Measurements from ENCODE around the gene RFTN1. TPM values are rescaled to one million over a fixed set of nuclear protein-coding genes. Genes with fewer than 3 reads are reported as not detected.

The RFTN1 gene
- total and polyA plus RNA-seq, 10 of the 15 experiments (the other 5 are each of a cell fraction or from before 2014, with no cell fraction given), result 20.6 to 213 (median 147) TPM

GRCh38 chr3:16478516-16478915, 35.0 kb downstream of the RFTN1 start:
- H3K36me3 ChIP-seq (ENCODE audit: control insufficient read depth in 2 of 2, insufficient read depth in 2 of 2, low read length in 1 of 2), result peaks cover 25 to 31% of the 10 kb centered on the region in 2 experiments
- TF ChIP-seq JUND (IDR thresholded peaks at IDR 0.05; ENCODE audit: low read depth, low read length) (no peak), E2F8 (IDR thresholded peaks at IDR 0.05; ENCODE audit: low read depth, partially characterized antibody) (no peak), EED (IDR thresholded peaks at IDR 0.05; ENCODE audit: low read depth) (no peak), PKNOX1 (IDR thresholded peaks at IDR 0.05) (no peak), CTCF (IDR thresholded peaks at IDR 0.05 in 2 of 3, conservative IDR thresholded peaks at IDR 0.05 in 1 of 3; ENCODE audit: control insufficient read depth in 2 of 3, extremely low read depth in 1 of 3, insufficient read depth in 1 of 3, low read depth in 3 of 3, low read length in 3 of 3) (no peak), CEBPZ (IDR thresholded peaks at IDR 0.05; ENCODE audit: low read depth, low read length) (no peak), YY1 (IDR thresholded peaks at IDR 0.05; ENCODE audit: low read depth, low read length) (no peak), HSF1 (IDR thresholded peaks at IDR 0.05; ENCODE audit: low read depth, low read length) (no peak), HDAC6 (IDR thresholded peaks at IDR 0.05; ENCODE audit: unreplicated experiment) (no peak), MLLT1 (IDR thresholded peaks at IDR 0.05) (no peak)

More at GRCh38 chr3:16478516-16478915, 35.0 kb downstream of the RFTN1 start:
- Histone ChIP-seq H2AFZ (ENCODE audit: control insufficient read depth, low read depth, low read length) (no peak overlapping the region), H3K9ac (ENCODE audit: control insufficient read depth, insufficient read depth, low read length) (no peak overlapping the region), H3K27me3 (replicated peaks in 1 of 2; ENCODE audit: control insufficient read depth in 2 of 2, insufficient read depth in 2 of 2, low read length in 1 of 2) (no peaks in the 10 kb centered on the region), H3K9me3 (replicated peaks; ENCODE audit: control insufficient read depth, insufficient read depth, low read length) (no peaks in the 10 kb centered on the region), H3K4me2 (ENCODE audit: control insufficient read depth, insufficient read depth) (no peak overlapping the region), H3K79me2 (ENCODE audit: control insufficient read depth, insufficient read depth, low read length) (peaks cover 70% of the 10 kb centered on the region), H3K4me1 (ENCODE audit: control insufficient read depth, insufficient read depth, low read length) (peaks cover 29% of the 10 kb centered on the region), H3K27ac (ENCODE audit: control insufficient read depth, insufficient read depth) (no peak overlapping the region), H4K20me1 (ENCODE audit: control insufficient read depth, insufficient read depth) (no peaks in the 10 kb centered on the region), H3K4me3 (no peak overlapping the region)
- in situ Hi-C loops (cut with MboI), result no loop called here
- intact Hi-C loops (cut with micrococcal nuclease; ENCODE audit: unreplicated experiment), result no loop called here
- ChIA-PET POLR2A (interaction anchor here (1.5 to 2.5 kb wide), 3 partner anchors 9 to 37 kb away, joined by 3 to 9 read pairs (median 4); no protein-coding TSS in a partner anchor), SMC1A (ENCODE audit: uncharacterized antibody, unreplicated experiment) (interaction anchor here (0.8 to 11.7 kb wide), 3 partner anchors 11 to 141 kb away, joined by 3 to 295 read pairs (median 12); partner anchors contain the start of gene RFTN1), RAD21 (ENCODE audit: unreplicated experiment) (interaction anchor here (1.1 to 1.7 kb wide), 3 partner anchors 34 to 99 kb away, joined by 3 to 4 read pairs (median 3); no protein-coding TSS in a partner anchor), CTCF (interaction anchor here (0.9 to 1.8 kb wide), 6 partner anchors 11 to 27 kb away, joined by 3 to 4 read pairs (median 3); no protein-coding TSS in a partner anchor)
- ATAC-seq, result no peak
- WGBS (ENCODE audit: insufficient coverage, insufficient replicate concordance, low lambda C conversion rate, missing lambda C conversion rate), result 100% methylated on average over 2 of the region's 2 CpGs
- DNase-seq (ENCODE audit: low read depth, low spot score), result no peak
- FAIRE-seq, result no peak
- BruUV-seq (replicated peaks), result no TSS peak
